Coronary artery (tissue), 2 donors: ENCODE measurements around the gene NTM.

Experiments used
- DNase-seq: peaks from one replicate; pipeline ENCODE4 v3.0.0-alpha.2; 2017; ENCODE audit warnings: low spot score
- H3K27ac ChIP-seq, 2 donors: fragments of 200-600 bp; sonication (generic); one replicate each; pipeline ENCODE4 v1.5.1; 2016 to 2019
- H3K4me3 ChIP-seq: fragments of 200-600 bp; sonication (generic); 2 replicates; pipeline ENCODE4 v1.5.1; 2016; ENCODE audit warnings: mild to moderate bottlenecking, moderate library complexity
- CTCF ChIP-seq: fragments of 200-600 bp; sonication (generic); IDR thresholded peaks from one replicate; pipeline ENCODE4 v1.5.1; 2019; ENCODE audit warnings: antibody characterized with exemption

The NTM gene

GRCh38 chr11:132307309-132308020 is 937.0 kb downstream of the NTM start:
- Histone ChIP-seq H3K27ac (no peak overlapping the region), H3K4me3 (no peak overlapping the region)
- no peak for TF ChIP-seq CTCF
- DNase-seq, result no peak

GRCh38 chr11:132310390-132311375 is 940.3 kb downstream of the NTM start:
- no peak for TF ChIP-seq CTCF
- Histone ChIP-seq H3K4me3 (no peak overlapping the region), H3K27ac (no peak overlapping the region)
- no peak for DNase-seq

- no peak for TF ChIP-seq CTCF
These were observed 941.3 kb downstream of the NTM start for GRCh38 chr11:132311703-132312102.

GRCh38 chr11:132312161-132312560 is 941.7 kb downstream of the NTM start:
- Histone ChIP-seq H3K27ac (no peak overlapping the region), H3K4me3 (no peak overlapping the region)
- TF ChIP-seq CTCF, result no peak
- no peak for DNase-seq

More at GRCh38 chr11:132311703-132312102, 941.3 kb downstream of the NTM start:
- DNase-seq, result no peak
- Histone ChIP-seq H3K4me3 (no peak overlapping the region), H3K27ac (no peak overlapping the region)

GRCh38 chr11:132312701-132313111 is 942.3 kb downstream of the NTM start:
- TF ChIP-seq CTCF, result no peak
- no peak overlapping the region for H3K4me3 ChIP-seq
- H3K27ac ChIP-seq, result no peak overlapping the region
- no peak for DNase-seq

- Histone ChIP-seq H3K27ac (no peak overlapping the region), H3K4me3 (no peak overlapping the region)
- DNase-seq, result no peak
- no peak for TF ChIP-seq CTCF
These were observed 944.6 kb downstream of the NTM start for GRCh38 chr11:132314911-132315455.
